Right lung (tissue), 5 donors: ENCODE results near the gene NCAPG2. TPM values are rescaled to one million over a fixed set of nuclear protein-coding genes. Genes with fewer than 3 reads are reported as not detected.

Source experiments
- DNase-seq, 2 donors: peaks; one replicate each; pipeline ENCODE4 v3.0.0-alpha.2; 2013
- polyA plus RNA-seq, 5 donors: library from polyadenylated mRNA; unstranded; fragments of 120-200 nt; gene quantifications; one replicate each; pipeline versions ENCODE4 v1.2.1 to v1.2.3, GENCODE V29; 2013; ENCODE audit warnings: inconsistent platforms in 1 of 5, low replicate concordance in 1 of 5; ENCODE audit not compliant: insufficient read length in 5 of 5, insufficient read depth in 1 of 5

NCAPG2 gene
- polyA plus RNA-seq, 5 donors = 21.1 to 42.7 (median 30.1) TPM

DNA sequence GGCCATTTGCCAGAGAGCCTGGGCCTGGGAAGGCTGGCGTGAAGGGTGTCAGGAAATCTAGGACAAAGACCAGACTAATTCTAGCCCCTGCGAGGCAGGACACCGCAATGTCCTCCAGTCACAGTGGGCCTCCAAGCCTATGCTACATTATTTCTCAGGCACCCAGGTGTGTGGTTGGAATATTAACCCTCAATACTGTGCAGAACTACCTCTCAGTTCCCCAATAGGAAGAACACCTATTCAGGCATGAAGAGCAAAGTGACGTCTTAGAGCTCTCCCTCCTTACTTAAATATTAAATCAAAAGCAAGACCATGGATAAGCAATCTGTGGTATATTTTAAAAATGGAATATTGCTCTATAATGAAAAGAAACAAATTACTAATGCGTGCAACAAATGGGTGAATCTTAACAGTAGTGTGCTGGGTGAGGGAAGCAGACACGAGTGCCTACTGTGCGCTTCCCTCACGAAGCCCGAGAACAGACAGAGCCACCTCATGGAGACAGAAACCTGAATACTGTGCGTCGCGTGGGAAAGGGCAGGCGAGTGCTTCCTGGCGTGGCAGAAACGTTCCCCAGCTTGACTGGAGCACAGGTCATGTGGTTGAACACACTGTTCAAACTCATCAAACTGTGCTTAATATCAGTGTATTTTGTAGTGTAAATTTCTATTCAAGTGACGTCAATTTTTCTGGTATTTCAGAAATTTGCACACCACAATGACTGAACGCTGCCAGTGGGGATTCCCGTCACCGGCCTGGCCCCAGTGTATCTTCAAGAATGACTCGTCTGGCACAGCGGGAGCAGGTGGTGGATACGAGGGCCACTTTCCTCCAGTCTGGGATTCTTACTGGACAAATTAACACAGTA lies 101.5 kb downstream of the NCAPG2 start:
- no peak for DNase-seq

DNA sequence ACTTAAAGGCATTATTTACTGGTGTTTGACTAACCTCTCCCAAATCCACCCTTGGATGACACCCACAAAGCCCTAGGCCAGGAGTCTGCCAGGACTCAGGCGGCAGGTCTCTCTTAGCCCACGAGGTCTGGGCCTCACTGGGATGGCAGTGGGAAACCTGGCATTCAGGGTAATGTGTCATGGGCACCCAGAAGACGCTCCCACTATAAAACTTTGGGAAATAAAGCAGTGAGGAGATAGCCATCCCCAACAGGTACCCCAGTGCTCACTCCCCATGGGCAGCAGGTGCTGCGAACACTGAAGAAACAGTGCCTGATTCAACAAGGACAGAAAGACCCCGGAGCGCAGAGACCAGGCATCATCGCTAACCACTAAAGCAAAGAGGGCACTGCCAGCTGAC lies 102.6 kb downstream of the NCAPG2 start:
- DNase-seq = no peak

DNA sequence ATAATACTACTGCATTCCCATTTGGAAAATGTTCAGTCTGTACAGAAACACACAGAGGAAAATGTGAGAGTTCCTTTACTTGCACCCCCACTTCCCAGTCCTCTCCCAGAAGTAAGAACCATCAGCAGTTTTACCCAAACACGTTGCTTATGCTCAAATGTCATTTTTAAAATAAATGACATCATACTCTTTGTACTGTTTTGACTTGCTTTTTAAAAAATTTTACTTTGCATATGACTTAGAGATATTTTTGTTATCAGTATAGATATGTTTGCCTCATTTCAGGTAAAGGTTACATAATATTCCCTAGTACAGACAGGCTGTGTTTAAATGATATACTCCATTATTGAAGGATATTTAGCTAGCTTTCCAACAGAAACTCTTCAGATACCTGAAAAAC lies 103.5 kb downstream of the NCAPG2 start:
- no peak for DNase-seq

DNA sequence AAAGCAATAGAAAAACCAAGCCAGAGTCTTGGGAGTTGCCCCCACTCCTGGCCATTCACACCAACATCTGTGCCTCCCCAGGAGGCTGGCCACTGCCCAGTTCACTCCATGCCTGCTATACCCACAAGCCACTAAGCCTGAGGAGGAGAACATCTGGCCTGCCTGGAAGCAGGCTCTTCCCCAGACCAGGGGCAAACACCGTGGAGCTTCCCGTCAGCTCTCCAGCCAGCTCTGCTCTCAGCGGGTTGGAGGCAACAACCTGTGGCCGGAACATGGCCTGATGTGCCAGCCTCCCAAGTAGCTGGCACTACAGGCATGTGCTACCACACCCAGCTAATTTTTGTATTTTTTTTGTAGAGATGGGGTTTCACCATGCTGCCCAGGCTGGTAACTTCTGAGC lies 107.9 kb downstream of the NCAPG2 start:
- no peak for DNase-seq

DNA sequence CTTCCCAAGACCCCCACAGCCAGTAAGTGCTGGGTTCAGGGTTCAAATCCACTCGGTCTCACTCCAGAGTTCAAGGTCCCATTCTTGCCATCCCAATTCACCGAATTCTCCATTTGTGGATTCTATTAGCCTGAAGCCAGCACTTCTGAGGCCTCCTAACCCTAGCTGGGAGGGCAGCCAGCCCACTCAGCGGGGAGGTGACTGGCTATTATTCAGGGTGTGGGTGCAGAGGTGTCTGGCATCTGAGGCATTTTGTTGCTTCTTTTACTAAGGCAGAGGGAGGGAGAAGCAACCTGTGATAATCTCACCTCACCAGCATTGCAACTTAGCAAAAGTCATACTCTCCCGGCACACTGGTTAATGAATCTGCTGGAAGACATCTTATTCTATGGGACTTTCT lies 108.3 kb downstream of the NCAPG2 start:
- DNase-seq = no peak

DNA sequence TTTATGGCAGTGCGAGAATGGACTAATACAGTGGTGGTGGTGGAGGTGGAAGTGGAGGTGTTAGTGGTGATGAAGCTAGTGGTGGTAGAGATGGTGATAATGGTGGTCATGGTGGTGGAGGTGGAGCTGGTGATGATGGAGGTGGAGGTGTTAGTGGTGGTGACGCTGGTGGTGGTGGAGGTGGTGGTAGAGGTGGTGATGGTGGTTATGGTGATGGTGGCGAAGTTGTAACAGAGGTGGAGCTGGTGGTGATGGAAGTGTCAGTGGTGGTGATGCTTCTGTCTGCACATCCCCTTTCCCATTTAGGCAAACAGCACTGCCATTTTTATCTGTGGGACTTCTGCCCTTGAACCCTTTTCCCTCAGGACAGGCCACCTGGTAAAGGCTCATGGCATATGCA lies 109.5 kb downstream of the NCAPG2 start:
- DNase-seq = no peak

DNA sequence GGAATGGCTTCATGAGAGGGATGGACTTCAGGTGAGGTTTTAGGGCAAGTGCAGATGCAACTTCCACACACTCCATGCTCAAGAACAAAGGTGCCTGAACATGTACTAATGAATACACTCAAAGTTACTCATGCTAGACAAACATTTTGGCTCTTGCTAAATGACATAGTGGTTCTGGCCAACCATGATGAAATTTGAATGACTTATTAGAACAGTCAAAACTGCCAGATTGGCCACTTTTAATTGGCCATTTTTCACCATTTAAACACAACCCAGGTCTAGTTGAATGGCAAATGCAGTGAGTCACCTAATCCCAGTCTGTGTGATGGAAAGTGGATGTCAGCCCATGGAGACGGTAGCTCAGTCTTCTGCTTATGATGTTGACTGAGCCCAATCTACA lies 112.1 kb downstream of the NCAPG2 start:
- DNase-seq = no peak

DNA sequence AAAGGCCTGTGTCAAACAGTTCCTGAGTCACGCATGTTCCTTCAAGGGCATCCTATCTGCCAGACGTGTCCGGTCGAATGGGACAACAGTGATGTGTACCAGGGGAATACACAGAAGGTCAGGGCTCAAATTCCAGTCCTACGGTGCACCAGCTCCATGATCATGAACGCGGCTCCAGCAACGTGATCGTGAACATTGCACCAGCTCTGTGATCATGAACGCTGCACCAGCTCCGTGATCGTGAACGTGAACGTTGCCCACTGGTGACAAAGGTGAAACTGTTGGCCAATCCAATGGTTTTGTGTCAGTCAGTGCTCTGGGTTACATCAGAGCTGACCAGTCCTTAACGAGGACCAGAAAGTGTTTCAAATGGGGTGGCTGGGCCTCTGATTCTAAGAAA lies 112.7 kb downstream of the NCAPG2 start:
- no peak for DNase-seq

DNA sequence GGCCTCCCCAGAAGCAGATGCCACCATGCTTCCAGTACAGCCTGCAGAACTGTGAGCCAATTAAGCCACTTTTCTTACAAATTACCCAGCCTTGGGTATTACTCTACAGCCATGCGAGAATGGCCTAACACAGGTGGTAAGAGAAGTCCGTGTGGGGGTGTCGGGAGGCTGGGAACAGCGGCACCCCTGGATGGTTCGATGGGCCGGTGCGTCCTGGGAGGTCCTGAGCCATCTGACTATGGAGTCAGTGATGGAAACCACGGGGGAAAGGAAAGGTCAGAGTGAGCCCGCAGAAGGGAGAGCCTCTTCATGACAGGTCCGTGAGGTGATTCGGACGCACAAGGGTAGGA lies 114.4 kb downstream of the NCAPG2 start:
- no peak for DNase-seq

DNA sequence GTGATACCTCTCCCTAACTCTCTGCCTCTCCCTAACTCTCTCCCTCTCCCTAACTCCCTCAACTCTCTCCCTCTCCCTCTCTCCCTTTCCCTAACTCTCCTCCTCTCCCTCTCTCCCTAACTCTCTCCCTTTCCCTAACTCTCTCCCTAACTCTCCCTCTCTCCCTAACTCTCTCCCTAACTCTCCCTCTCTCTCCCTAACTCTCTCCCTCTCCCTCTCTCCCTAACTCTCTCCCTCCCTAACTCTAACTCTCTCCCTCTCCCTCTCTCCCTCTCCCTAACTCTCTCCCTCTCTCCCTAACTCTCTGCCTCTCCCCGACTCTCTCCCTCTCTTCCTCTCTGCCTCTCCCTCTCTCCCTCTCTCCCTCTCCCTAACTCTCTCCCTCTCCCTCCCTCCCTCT lies 115.0 kb downstream of the NCAPG2 start:
- no peak for DNase-seq

DNA sequence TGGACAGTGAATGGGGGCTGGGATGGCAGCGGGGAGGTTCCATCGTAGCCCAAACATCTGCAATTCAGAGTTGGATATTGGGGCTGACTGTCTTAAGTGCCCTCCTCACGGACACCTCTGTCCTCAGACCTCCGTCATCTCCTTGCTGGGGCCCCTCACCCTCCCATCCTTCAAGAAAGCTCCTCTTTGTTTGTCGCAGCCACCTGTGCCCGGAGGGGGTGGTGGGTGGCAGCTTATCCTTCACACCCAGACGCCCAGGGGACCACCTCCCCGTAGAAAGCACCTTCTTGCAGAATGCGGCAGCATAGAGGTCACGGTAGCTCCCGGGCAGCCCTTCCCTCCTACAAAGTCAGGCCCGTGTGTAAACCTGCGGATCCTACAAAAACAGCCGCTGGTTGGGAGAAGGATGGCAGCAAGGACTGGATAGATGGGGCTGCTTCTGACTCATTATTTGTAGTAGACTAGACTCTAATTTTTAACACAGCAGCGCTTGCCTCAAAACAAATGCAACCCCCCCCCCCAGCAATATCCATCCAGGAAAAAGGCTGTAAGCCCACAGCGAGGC lies 115.6 kb downstream of the NCAPG2 start:
- no peak for DNase-seq

DNA sequence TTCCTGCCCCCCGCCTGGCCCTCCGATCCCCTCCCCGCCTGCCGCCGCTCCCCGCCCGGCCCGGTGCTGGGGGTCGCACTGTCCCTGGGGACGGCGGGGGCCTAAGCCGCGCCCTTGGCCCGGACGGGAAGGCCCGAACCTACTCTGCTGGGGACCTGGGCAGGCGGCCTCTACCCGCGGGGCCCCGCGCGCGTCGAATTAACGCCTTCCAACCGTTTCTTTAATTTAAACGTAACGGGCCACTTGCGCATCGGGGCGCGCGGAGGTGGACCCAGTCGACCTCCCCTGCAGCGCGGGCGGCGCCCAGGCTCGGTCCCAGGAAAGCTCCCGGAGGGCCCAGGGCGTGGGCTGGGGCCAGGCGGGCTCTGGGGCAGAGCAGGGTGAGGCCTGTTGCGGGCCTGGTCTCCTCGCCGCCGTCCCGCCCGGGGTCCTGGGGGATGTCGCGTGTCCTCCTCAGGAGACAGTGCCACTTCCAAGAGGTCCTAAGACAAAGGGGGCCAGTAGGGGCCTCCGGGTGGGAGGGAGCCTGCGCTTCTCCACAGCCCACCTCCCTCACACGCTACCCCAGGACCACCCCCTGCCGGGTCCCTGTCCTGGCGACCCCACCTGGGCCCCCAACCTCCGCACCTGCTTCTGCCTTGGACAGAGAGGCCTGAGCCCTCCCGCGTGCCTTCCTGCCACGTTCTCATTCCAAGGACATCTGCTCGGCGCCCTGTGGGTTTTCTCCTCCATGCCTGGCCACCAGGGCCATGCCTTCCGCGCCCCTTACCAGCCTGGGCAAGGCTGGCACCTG lies 116.3 kb downstream of the NCAPG2 start:
- DNase-seq = no peak

DNA sequence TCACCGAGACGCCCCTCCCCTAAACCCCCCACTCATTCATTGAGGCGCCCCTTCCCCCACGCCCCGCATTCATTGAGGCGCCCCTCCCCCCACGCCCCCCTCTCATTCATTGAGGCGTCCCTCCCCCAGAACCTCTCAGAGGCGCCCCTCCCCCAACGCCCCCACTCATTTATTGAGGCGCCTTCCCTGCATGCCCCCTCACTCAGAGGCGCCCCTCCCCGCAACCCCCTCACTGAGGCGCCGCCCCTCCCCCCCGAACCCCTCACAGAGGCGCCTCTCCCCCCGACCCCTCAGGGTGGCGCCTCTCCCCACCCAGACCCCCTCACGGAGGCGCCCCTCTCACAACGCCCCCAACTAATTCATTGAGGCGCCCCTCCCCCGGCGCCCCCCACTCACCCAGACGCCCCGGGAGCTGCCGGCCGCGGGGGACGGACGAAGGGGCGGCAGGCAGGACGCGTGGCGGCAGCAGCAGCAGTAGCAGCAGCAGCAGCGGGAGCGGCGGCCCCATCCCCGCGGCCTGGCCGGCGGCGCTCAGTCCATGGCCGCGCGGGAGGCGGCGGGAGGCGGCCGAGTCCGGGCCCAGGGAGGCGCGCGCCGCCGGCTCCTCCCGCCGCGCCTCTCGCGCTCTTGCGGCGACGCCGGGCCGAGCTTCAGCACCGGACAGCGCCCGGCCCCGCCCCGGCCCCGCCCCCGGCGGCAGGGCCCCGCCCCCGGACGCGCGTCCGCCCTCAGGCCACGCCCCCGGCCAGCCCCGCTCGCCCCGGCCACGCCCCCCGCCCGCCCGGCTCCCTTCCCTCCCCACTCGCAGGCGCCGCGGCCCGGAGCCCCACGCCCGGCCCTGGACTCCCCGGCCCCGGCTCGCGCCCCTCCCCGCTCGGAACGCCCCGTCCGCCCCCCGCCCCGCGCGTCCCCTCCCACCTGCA lies 117.2 kb downstream of the NCAPG2 start, which contains the start of gene PTPRN2:
TSS of gene PTPRN2 (minus strand) at position 662 of the 923 bp plus-strand sequence.
- DNase-seq = peak in 1 of 2 donors; percentile 46

DNA sequence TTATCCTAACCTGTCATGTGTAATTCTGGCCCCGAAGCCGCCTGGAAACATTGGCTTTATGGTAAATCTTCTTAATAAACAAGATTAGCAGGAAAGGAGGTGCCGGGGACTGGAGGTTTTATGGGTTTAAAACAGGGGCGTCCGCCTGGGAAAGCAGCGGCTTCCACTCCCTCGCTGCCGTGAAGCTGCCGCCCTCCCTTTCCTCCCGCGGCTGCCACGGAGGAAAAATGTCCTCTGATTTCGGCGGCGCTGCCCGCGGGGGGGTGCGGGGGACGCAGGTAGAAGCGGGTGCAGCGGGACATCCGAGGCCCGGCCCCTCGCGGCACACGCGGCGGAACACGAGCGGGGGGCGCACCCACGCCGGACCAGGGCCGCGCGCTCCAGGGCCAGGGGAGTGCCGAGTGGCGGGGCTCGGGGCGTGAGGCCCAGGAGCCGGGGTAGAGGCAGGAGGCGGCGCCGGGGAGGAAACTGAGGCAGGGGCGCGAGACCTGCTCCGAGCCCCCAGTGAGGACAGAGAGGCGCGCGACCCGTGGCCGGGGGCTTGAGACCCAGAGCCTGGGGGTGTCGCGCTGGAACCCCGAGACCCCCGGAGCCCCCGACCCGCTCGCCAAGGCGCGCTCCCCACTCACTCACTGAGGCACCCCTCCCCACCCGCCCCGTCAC lies 118.0 kb downstream of the NCAPG2 start:
- no peak for DNase-seq

DNA sequence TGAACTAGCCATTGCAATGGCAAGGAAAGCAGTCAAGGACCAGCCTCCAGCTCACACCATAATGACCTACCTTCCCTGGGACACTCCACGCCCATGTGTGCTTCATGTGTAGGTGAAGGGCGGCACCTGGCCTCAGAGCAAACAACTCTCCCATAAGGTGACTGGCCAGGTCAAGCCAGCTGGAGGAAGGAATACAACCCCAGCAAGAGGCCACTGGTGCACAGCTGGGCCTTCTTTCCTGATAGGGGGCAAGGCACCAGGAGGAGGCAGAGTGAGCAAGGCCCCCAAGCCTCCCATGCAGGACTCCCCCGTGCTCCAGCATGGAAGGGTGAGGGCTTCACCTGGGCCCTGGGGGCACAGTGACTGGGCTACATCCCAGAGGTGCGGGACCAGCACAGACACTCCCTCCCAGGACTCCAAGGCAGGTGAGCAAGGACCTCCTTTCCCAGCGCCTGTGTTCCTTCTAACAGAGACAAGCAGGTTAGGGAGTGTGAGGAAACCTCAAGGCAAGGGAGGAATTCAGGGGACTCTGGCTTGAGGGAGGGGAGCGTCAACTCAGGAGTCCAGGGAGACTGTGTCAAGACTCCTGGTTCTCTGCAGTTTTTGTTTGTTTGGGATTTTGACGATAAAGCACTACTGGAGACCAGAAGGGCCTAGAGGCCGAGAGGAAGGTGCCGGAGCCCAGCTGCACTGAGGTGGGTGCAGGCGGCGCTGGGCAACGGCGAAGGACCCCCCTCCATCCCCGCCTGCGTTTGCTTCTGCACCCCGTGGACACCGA lies 118.7 kb downstream of the NCAPG2 start:
- DNase-seq = no peak

DNA sequence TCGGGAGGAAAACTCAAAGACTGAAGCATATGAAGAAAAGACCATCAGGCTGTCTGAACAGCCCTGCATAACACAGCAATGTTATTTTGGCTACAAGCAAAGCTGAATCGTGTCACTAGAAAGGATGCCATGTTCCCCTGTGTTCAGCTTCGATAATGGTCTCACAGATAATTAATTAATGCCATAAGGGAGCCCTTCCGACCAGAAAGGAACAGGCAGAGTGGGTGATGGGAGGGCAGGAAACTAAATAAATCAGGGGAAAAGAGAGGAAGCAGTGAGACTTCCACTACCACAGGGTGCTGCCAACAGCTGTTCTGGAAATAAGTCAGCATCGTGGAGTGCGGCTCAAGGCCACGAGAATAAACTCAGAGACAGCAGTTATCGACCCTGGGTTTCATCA lies 120.2 kb downstream of the NCAPG2 start:
- DNase-seq = no peak

DNA sequence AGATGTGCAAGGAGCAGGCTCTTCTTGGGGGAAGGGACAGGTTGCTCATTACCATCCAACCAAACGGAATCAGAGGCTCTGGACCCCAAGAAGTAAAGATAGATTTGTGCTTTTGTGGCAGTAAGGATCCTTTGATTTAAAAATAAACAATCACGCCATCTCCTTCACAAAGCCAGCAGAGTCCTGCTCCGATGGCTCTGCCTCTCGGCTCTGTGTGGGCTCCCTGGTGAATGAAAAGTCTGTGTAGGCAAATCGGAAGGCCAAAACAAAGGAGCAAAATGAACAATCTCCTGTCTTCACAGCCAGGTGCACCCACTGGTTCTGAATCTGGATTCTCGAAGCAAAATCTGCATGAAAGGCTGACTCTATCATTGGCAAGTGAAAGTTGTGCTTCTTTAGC lies 120.8 kb downstream of the NCAPG2 start:
- no peak for DNase-seq

DNA sequence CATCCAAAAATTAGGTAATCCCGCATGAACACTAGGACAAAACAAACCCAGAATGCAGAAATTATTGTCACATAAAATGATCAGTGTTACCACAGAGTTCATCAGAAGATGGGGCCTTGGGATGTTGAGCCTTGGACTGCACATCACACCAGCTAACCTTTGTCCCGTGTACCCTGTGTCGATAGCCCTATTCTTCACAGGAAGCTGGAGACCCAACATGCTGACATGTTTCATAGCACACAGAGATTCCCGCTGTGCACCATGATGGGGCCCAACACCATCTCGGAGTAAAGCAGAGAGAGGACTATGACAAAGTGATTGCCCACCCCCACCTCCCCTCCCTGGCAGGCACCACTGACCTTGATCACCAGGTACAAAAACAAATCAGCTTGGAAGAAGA lies 121.5 kb downstream of the NCAPG2 start:
- DNase-seq = no peak

DNA sequence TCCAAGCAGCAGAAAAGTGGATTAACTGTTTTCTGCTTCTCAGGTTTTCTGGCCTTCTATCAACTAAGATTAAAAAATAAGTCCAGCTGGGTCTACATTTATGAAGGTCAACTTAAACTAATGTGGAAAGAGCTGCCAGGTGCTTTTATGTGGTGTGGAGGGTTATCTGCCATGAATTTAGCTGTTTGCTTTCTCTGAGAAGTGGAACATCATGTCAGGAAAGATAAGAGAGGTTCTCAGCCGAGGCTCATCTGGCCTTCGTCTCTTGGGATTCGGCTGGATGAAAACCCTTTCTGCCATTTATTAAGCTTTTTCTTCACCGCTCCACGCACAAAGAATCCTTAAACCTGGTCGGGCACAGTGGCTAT lies 122.5 kb downstream of the NCAPG2 start:
- DNase-seq = no peak

DNA sequence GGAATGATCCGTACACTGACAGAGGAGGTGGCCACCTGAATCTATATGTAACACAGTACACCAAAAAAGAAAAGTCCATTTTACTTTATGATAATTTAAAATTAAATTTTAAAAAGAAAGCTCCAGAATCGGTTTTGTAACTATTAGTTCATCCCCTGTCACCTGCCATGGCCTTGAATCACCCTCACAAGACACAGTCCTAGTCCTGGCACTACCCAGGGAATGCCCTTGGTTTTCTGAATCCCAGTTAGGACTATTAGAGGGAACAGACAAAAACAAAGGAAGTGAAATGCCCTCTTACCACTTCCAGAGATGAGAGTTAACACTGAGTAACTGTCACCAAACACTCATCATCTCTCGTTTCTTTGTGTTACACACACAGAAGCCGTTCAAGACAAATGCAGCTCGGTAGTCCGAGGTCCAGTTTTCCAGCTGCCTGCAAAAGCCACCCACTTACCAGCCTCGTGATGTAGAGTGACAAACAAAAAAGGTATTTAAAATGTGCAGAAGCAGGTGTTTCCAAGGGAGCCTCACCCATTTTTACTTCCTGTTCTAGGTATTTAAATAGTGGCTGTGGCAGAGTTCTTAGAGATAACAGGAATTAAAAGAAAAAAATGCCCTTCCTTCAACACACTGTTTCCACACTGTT lies 123.0 kb downstream of the NCAPG2 start:
- DNase-seq = no peak
